Spleen (tissue), 11 donors: ENCODE data around the gene NRXN3. TPM values are rescaled to one million over a fixed set of nuclear protein-coding genes. Genes with fewer than 3 reads are reported as not detected.

ENCODE experiments used
- DNase-seq: peaks from one replicate; pipeline ENCODE4 v3.0.0-alpha.2; 2020
- H3K27ac ChIP-seq, 8 donors: fragments of 200-600 bp; sonication (generic) in 7 of 8; 1 replicate in 4 of 8; 2 replicates in 4 of 8; pipeline versions ENCODE4 v1.5.0 to v1.8.0; 2016 to 2021; ENCODE audit warnings: inconsistent platforms in 4 of 8, mild to moderate bottlenecking in 4 of 8, moderate library complexity in 1 of 8
- H3K27me3 ChIP-seq, 7 donors: fragments of 200-600 bp; sonication (generic) in 6 of 7; replicated peaks in 1 of 7; 1 replicate in 4 of 7; 2 replicates in 3 of 7; pipeline versions ENCODE4 v1.5.0 to v1.8.0; 2016 to 2021; ENCODE audit warnings: inconsistent platforms in 3 of 7, mild to moderate bottlenecking in 1 of 7
- H3K36me3 ChIP-seq, 6 donors: fragments of 200-600 bp; sonication (generic) in 5 of 6; 1 replicate in 4 of 6; 2 replicates in 2 of 6; pipeline versions ENCODE4 v1.5.0 to v1.8.0; 2016 to 2021; ENCODE audit warnings: inconsistent platforms in 2 of 6
- H3K4me1 ChIP-seq, 6 donors: fragments of 200-600 bp; sonication (generic) in 5 of 6; 1 replicate in 3 of 6; 2 replicates in 3 of 6; pipeline versions ENCODE4 v1.5.0 to v1.8.0; 2016 to 2021; ENCODE audit warnings: inconsistent platforms in 3 of 6
- H3K4me3 ChIP-seq, 8 donors: fragments of 200-600 bp; sonication (generic) in 7 of 8; 1 replicate in 4 of 8; 2 replicates in 4 of 8; pipeline versions ENCODE4 v1.5.0 to v1.8.0; 2016 to 2021; ENCODE audit warnings: inconsistent platforms in 4 of 8, mild to moderate bottlenecking in 4 of 8, moderate library complexity in 2 of 8
- H3K9me3 ChIP-seq, 8 donors: fragments of 200-600 bp; sonication (generic) in 7 of 8; 1 replicate in 4 of 8; 2 replicates in 4 of 8; pipeline versions ENCODE4 v1.5.0 to v1.8.0; 2016 to 2021; ENCODE audit warnings: inconsistent platforms in 4 of 8
- POLR2A ChIP-seq, 3 donors: fragments of 450-650 bp; IDR thresholded peaks; one replicate each; pipeline ENCODE4 v1.5.1; 2017; ENCODE audit warnings: antibody characterized with exemption in 3 of 3, mild to moderate bottlenecking in 1 of 3
- POLR2AphosphoS5 ChIP-seq, 3 donors: sonication (generic); formaldehyde crosslinking; IDR thresholded peaks; one replicate each; pipeline ENCODE4 v1.5.1; 2017; ENCODE audit warnings: antibody characterized with exemption in 3 of 3
- WGBS, 5 donors: extraction: QIAGEN DNeasy Blood & Tissue Kit in 3 of 5; methylation state at CpG; one replicate each; pipeline versions ENCODE4 v1.1.5 to v1.1.7; 2013 to 2018; 5-methylcytosine and 5-hydroxymethylcytosine counted together
- intact Hi-C: fragments of 100-400 bp; cut with DNase I; formaldehyde crosslinking; loops from one replicate; pipeline ENCODE4 v1.15.0; 2023; ENCODE audit warnings: low total_unique reads
- polyA plus RNA-seq, 3 donors: library from polyadenylated mRNA; stranded (reverse); fragments of 200-250 nt; gene quantifications; one replicate each; pipeline ENCODE4 v1.2.1, GENCODE V29; 2013
- total RNA-seq, 7 donors: library from RNA; depleted of rRNA in 3 of 7; stranded (reverse); fragments of >200 nt in 3 of 7; fragmentation: NEBNext Ultra II Directional in 4 of 7; extraction: Animal tissue kit (Norgen Biotek cat#: 25700) in 4 of 7; gene quantifications; one replicate each; pipeline versions ENCODE4 v1.1.0 to v1.2.1, GENCODE V29; 2016 to 2021
- TF ChIP-seq, protein P1 (sequence below), 11 experiments: fragments of 200-600 bp in 7 of 11; fragments of 450-650 bp in 4 of 11; sonication (generic) in 4 of 11; IDR thresholded peaks in 8 of 11; conservative IDR thresholded peaks in 3 of 11; 1 replicate in 7 of 11; 2 replicates in 4 of 11; pipeline versions ENCODE4 v1.4.0 to v1.8.0; 2016 to 2021; ENCODE audit warnings: antibody characterized with exemption in 11 of 11, inconsistent platforms in 4 of 11, mild to moderate bottlenecking in 1 of 11
- donor health status: healthy with polysubstance abuse.
- donor health status: DM: no; HTN: no; CAD: no; lungs with moderate emphysema.
- donor health status: DM: no; HTN: no; CAD: no.
- donor health status: Bipolar disorder and iron deficiency.
- donor health status: healthy.
- donor health status: DM: no; HTN: no; CAD: no.
- donor health status: DM: yes; HTN: yes; CAD: no.

NRXN3 gene
- total and polyA plus RNA-seq, 10 donors: 0.21 to 11.5 (median 1.6) TPM

- no peaks in the 10 kb centered on the region for H3K36me3 ChIP-seq
- intact Hi-C loops: no loop called here
- H3K27me3 ChIP-seq: no peaks in the 10 kb centered on the region
- no peak overlapping the region for H3K4me3 ChIP-seq
- H3K27ac ChIP-seq: no peak overlapping the region
- H3K4me1 ChIP-seq: no peaks in the 10 kb centered on the region
- 75 to 83% (median 78%) methylated on average over 10 of the region's 10 CpGs for WGBS, 5 donors
- no peaks in the 10 kb centered on the region for H3K9me3 ChIP-seq
- no peak for DNase-seq
- TF ChIP-seq POLR2A (IDR thresholded peaks at IDR 0.05) (no peak), POLR2AphosphoS5 (IDR thresholded peaks at IDR 0.05) (no peak)
- TF ChIP-seq, protein P1, sequence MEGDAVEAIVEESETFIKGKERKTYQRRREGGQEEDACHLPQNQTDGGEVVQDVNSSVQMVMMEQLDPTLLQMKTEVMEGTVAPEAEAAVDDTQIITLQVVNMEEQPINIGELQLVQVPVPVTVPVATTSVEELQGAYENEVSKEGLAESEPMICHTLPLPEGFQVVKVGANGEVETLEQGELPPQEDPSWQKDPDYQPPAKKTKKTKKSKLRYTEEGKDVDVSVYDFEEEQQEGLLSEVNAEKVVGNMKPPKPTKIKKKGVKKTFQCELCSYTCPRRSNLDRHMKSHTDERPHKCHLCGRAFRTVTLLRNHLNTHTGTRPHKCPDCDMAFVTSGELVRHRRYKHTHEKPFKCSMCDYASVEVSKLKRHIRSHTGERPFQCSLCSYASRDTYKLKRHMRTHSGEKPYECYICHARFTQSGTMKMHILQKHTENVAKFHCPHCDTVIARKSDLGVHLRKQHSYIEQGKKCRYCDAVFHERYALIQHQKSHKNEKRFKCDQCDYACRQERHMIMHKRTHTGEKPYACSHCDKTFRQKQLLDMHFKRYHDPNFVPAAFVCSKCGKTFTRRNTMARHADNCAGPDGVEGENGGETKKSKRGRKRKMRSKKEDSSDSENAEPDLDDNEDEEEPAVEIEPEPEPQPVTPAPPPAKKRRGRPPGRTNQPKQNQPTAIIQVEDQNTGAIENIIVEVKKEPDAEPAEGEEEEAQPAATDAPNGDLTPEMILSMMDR (IDR thresholded peaks at IDR 0.05 in 8 of 11, conservative IDR thresholded peaks at IDR 0.05 in 3 of 11): no peak
Measured at GRCh38 chr14:79831195-79831892, 1661.2 kb downstream of the NRXN3 start.

GRCh38 chr14:79833781-79834180, 1663.6 kb downstream of the NRXN3 start:
- Histone ChIP-seq H3K4me3 (no peak overlapping the region), H3K36me3 (no peaks in the 10 kb centered on the region), H3K9me3 (no peaks in the 10 kb centered on the region), H3K4me1 (no peaks in the 10 kb centered on the region), H3K27me3 (no peaks in the 10 kb centered on the region), H3K27ac (no peak overlapping the region)
- TF ChIP-seq POLR2A (IDR thresholded peaks at IDR 0.05) (no peak), POLR2AphosphoS5 (IDR thresholded peaks at IDR 0.05) (no peak)
- TF ChIP-seq, protein P1 (IDR thresholded peaks at IDR 0.05 in 8 of 11, conservative IDR thresholded peaks at IDR 0.05 in 3 of 11): no peak
- no peak for DNase-seq
- intact Hi-C loops: no loop called here
- 71 to 80% (median 72%) methylated on average over 3 of the region's 3 CpGs for WGBS, 5 donors

DNA sequence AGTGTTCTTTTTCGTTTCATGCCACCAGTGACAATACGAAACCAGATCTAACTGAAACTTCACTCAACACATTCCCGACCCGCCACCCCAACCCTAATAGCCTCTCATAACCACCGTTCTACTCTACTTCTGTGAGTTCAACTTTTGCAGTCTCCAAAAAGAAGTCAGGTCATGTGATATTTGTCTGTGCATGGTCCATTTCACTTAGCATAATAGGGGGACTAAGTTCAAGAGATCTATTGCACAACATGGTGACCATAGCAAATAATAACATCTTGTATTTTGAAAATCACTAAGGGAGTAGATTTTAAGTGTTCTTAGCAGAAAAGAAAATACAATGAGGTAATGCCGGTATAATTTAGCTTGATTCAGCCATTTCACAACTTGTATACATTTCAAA, 1664.7 kb downstream of the NRXN3 start:
- H3K36me3 ChIP-seq: no peaks in the 10 kb centered on the region
- no peak for DNase-seq
- WGBS, 5 donors: 83 to 88% (median 86%) methylated on average over 6 of the region's 6 CpGs
- no peaks in the 10 kb centered on the region for H3K27me3 ChIP-seq
- H3K27ac ChIP-seq: no peak overlapping the region
- no peaks in the 10 kb centered on the region for H3K4me1 ChIP-seq
- no peak overlapping the region for H3K4me3 ChIP-seq
- no peaks in the 10 kb centered on the region for H3K9me3 ChIP-seq
- TF ChIP-seq POLR2AphosphoS5 (IDR thresholded peaks at IDR 0.05): no peak
- no peak for TF ChIP-seq POLR2A (IDR thresholded peaks at IDR 0.05)
- TF ChIP-seq, protein P1 (IDR thresholded peaks at IDR 0.05 in 8 of 11, conservative IDR thresholded peaks at IDR 0.05 in 3 of 11): no peak
- intact Hi-C loops: no loop called here

- Histone ChIP-seq H3K27ac (no peak overlapping the region), H3K4me3 (no peak overlapping the region), H3K36me3 (no peaks in the 10 kb centered on the region), H3K9me3 (no peaks in the 10 kb centered on the region), H3K27me3 (no peaks in the 10 kb centered on the region), H3K4me1 (no peaks in the 10 kb centered on the region)
- intact Hi-C loops: no loop called here
- TF ChIP-seq, protein P1 (IDR thresholded peaks at IDR 0.05 in 8 of 11, conservative IDR thresholded peaks at IDR 0.05 in 3 of 11): no peak
- TF ChIP-seq POLR2AphosphoS5 (IDR thresholded peaks at IDR 0.05): no peak
- no peak for TF ChIP-seq POLR2A (IDR thresholded peaks at IDR 0.05)
- no peak for DNase-seq
- 75 to 100% (median 84%) methylated on average over 1 of the region's 1 CpG for WGBS, 5 donors
Measured at GRCh38 chr14:79836577-79836976, 1666.4 kb downstream of the NRXN3 start.
